MM.1S (cell line): ENCODE measurements around the gene CARD10.

Experiments
- CTCF ChIP-seq: fragments of 300-600 bp; sonication (generic); IDR thresholded peaks from 2 replicates; pipeline ENCODE4 v1.5.1; 2016; ENCODE audit warnings: antibody characterized with exemption, low read length, mixed read lengths
- EZH2phosphoT487 ChIP-seq: fragments of 300-600 bp; sonication (generic); IDR thresholded peaks from 2 replicates; pipeline ENCODE4 v1.6.1; 2018; ENCODE audit warnings: antibody characterized with exemption, low read length

GRCh38 chr22:37557321-37558001, 38.2 kb upstream of the CARD10 start:
- no peak for TF ChIP-seq CTCF
- no peak for TF ChIP-seq EZH2phosphoT487
